HL-60 (cell line): Measurements from ENCODE around the gene HOMEZ.

Experiments
- CTCF ChIP-seq: IDR thresholded peaks from one replicate; pipeline ENCODE4 v1.5.1; 2011; ENCODE audit warnings: low read length, control low read depth, inconsistent platforms; ENCODE audit not compliant: insufficient read depth
- REST ChIP-seq: IDR thresholded peaks from 2 replicates; pipeline ENCODE4 v1.6.1; 2012; ENCODE audit warnings: low read depth; ENCODE audit not compliant: insufficient replicate concordance

- no peak for TF ChIP-seq CTCF
- no peak for TF ChIP-seq REST
These were observed 47.9 kb downstream of the HOMEZ start, which contains the start of gene RNF212B for GRCh38 chr14:23237772-23238594.
